Stimulated activated naive B cell treated with anti-CD40 and anti-IgM and Interleukin-4, amounts not matched to agents 10 μg/mL and 1 μg/mL and 100 μg/mL, for 72 hours (primary cell): ENCODE results near the gene TTC7B.

Source experiments
- ATAC-seq, 2 donors: fragments of 150-1000 bp; cut with Tn5 transposase; replicated peaks; 2 replicates each; pipeline ENCODE4 v1.10.0; 2021; ENCODE audit warnings: moderate library complexity in 1 of 2
- DNase-seq: peaks from one replicate; pipeline ENCODE4 v3.0.0; 2021
- H3K27ac Mint-ChIP-seq: one replicate; pipeline ENCODE4 v1.8.0; 2022; ENCODE audit warnings: mild to moderate bottlenecking, mixed read lengths
- H3K27me3 Mint-ChIP-seq, 2 donors: one replicate each; pipeline ENCODE4 v1.8.0; 2022; ENCODE audit warnings: mixed read lengths in 2 of 2
- H3K36me3 Mint-ChIP-seq, 2 donors: one replicate each; pipeline ENCODE4 v1.8.0; 2022; ENCODE audit warnings: mixed read lengths in 2 of 2, mild to moderate bottlenecking in 1 of 2
- H3K4me1 Mint-ChIP-seq, 2 donors: one replicate each; pipeline ENCODE4 v1.8.0; 2022; ENCODE audit warnings: mixed read lengths in 2 of 2, mild to moderate bottlenecking in 1 of 2
- H3K4me3 Mint-ChIP-seq, 2 donors: one replicate each; pipeline ENCODE4 v1.8.0; 2022; ENCODE audit warnings: mild to moderate bottlenecking in 2 of 2, mixed read lengths in 2 of 2, moderate library complexity in 1 of 2
- H3K9me3 Mint-ChIP-seq, 2 donors: one replicate each; pipeline ENCODE4 v1.8.0; 2022; ENCODE audit warnings: mixed read lengths in 2 of 2, mild to moderate bottlenecking in 1 of 2

The TTC7B gene

DNA sequence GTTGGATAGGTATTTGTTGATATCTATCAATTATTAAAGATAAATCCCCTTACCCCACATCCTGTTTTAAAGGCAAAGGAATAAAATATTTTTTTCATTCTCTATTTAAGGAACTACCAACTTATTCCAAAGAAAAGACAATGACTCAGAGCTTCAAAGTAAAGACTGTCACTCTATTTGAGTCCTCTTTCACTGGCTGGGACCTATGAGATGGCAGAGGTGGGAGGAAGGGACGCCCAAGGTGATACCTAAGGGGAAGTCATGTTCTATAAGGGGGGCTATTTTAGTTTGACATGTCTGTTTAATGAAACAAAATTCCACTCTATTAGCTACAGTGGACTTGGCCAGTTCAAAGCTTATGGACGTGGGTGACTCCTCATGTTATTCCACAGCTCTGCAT lies 209.8 kb downstream of the TTC7B start:
- Mint-ChIP-seq H3K4me1 (peaks cover 2 to 16% of the 10 kb centered on the region in 2 donors), H3K36me3 (no peaks in the 10 kb centered on the region), H3K27me3 (peaks cover 0 to 9% of the 10 kb centered on the region in 2 donors), H3K9me3 (no peaks in the 10 kb centered on the region), H3K27ac (no peak overlapping the region), H3K4me3 (no peak overlapping the region)
- ATAC-seq, result no peak
- no peak for DNase-seq

DNA sequence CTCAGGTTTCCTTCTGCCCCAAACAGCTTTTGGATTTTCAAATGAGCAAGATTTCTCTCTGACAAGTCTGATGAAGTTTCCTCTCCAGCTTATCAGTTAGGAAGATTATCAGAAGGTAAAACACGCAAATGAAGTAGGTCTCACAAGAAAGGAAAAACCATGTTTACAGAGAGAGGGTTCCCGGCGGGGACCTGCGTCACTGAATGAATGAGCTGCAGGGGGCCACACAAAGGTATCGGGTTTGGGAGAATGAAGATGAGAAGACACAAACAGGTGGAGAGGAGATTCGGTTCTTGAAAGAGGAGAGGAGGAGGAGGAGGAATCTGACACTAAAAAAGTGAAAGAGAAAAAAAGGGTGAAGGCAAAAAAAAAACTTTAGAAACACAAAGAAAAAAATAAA lies 210.8 kb downstream of the TTC7B start:
- Mint-ChIP-seq H3K27me3 (peaks cover 0 to 9% of the 10 kb centered on the region in 2 donors), H3K27ac (no peak overlapping the region), H3K9me3 (no peaks in the 10 kb centered on the region), H3K4me1 (peaks cover 2 to 16% of the 10 kb centered on the region in 2 donors), H3K36me3 (no peaks in the 10 kb centered on the region), H3K4me3 (no peak overlapping the region)
- ATAC-seq (no peak), DNase-seq (no peak)

DNA sequence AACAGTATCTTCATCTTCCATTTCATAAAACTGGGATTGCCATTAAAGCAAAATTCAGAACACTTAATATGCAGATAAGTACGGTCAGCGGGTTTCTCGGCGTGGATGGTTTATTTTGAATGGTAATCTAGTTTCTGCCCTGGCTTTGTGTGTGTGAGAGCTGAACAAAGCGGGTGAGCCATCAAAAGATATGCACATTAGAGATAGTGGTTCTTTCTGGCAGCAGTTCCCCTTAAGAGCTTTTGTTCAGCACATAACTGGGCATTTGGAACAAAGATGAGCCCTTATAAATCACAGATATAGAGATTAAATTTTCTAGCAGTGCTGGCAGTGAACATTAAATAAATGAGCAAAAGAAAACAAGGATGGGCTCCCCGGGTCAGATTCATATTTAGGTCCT lies 211.9 kb downstream of the TTC7B start:
- DNase-seq (no peak), ATAC-seq (no peak)
- peaks cover 0 to 16% of the 10 kb centered on the region in 2 donors for H3K4me1 Mint-ChIP-seq

GRCh38 chr14:90603841-90604240 lies 212.4 kb downstream of the TTC7B start:
- H3K4me3 Mint-ChIP-seq, result no peak overlapping the region
- H3K27me3 Mint-ChIP-seq, result peaks cover 0 to 16% of the 10 kb centered on the region in 2 donors
- no peaks in the 10 kb centered on the region for H3K9me3 Mint-ChIP-seq
- ATAC-seq (no peak), DNase-seq (no peak)
- H3K27ac Mint-ChIP-seq, result no peak overlapping the region
- no peaks in the 10 kb centered on the region for H3K36me3 Mint-ChIP-seq
- H3K4me1 Mint-ChIP-seq, result peaks cover 0 to 13% of the 10 kb centered on the region in 2 donors

More for the DNA sequence above, 211.9 kb downstream of the TTC7B start:
- Mint-ChIP-seq H3K4me3 (no peak overlapping the region), H3K9me3 (no peaks in the 10 kb centered on the region), H3K27me3 (peaks cover 0 to 16% of the 10 kb centered on the region in 2 donors), H3K36me3 (no peaks in the 10 kb centered on the region), H3K27ac (no peak overlapping the region)

- Mint-ChIP-seq H3K9me3 (no peaks in the 10 kb centered on the region), H3K27ac (no peak overlapping the region), H3K4me1 (peaks cover 0 to 8% of the 10 kb centered on the region in 2 donors), H3K27me3 (peaks cover 0 to 16% of the 10 kb centered on the region in 2 donors), H3K36me3 (no peaks in the 10 kb centered on the region), H3K4me3 (no peak overlapping the region)
- ATAC-seq (no peak), DNase-seq (no peak)
Observed at GRCh38 chr14:90603336-90603735, 212.9 kb downstream of the TTC7B start.

DNA sequence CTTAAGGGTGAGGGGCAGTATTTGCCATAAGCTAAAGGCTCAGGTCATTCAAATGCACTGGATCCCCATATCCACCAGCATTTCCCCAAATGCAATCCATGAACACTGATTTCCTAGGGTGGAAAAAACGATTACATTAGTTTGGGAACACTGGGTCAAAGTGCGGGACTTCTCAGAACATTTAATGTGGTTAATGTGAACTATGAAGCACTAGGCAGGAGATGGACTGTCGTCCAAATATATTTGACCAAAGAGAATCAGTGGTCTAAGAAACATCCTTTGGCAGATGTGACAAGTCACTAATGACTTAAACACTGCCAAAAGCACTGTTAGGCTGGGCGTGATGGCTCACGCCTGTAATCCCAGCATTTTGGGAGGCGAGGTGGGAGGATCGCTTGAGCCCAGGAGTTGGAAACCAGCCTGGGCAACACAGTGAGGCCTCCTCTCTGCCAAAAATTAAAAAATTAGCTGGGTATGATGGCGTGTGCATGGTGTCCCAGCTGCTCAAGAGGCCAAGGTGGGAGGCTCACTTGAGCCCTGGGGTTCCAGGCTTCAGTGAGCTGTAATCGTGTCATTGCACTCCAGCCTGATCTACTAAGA lies 214.0 kb downstream of the TTC7B start:
- no peak overlapping the region for H3K4me3 Mint-ChIP-seq
- no peak for ATAC-seq
- peaks cover 0 to 16% of the 10 kb centered on the region in 2 donors for H3K27me3 Mint-ChIP-seq

GRCh38 chr14:90601563-90601962 lies 214.7 kb downstream of the TTC7B start:
- no peak for DNase-seq
- H3K27me3 Mint-ChIP-seq, result peaks cover 0 to 16% of the 10 kb centered on the region in 2 donors
- no peaks in the 10 kb centered on the region for H3K36me3 Mint-ChIP-seq
- H3K27ac Mint-ChIP-seq, result no peak overlapping the region
- ATAC-seq, result no peak
- H3K4me3 Mint-ChIP-seq, result no peak overlapping the region
- no peaks in the 10 kb centered on the region for H3K9me3 Mint-ChIP-seq
- H3K4me1 Mint-ChIP-seq, result peaks cover 0 to 6% of the 10 kb centered on the region in 2 donors

More for the DNA sequence above, 214.0 kb downstream of the TTC7B start:
- H3K4me1 Mint-ChIP-seq, result peaks cover 0 to 6% of the 10 kb centered on the region in 2 donors
- H3K9me3 Mint-ChIP-seq, result no peaks in the 10 kb centered on the region
- H3K27ac Mint-ChIP-seq, result no peak overlapping the region
- no peaks in the 10 kb centered on the region for H3K36me3 Mint-ChIP-seq
- no peak for DNase-seq

DNA sequence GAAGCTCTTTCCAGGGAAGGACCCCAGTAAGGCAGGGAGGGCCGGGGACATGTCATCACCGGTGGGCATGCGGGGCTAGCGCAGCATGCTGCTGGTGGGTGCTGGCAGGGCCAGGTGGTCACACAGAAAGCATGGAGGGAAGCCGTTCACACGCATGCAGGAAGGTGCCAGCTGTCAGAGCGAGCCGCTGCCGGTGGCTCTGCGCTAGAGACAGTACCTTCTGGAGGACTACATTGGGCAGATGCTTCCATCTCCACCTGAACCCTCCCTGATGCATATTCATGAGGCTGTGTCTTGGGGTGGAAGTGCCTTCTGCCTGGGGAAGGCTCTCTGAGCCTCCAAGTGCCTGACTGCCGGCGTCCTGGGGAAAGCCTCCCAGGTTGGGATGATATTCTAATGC lies 215.6 kb downstream of the TTC7B start:
- no peak overlapping the region for H3K4me3 Mint-ChIP-seq
- ATAC-seq, result no peak
- no peaks in the 10 kb centered on the region for H3K9me3 Mint-ChIP-seq

GRCh38 chr14:90599748-90600507 lies 216.3 kb downstream of the TTC7B start:
- Mint-ChIP-seq H3K4me1 (no peaks in the 10 kb centered on the region), H3K9me3 (no peaks in the 10 kb centered on the region), H3K27ac (no peak overlapping the region), H3K27me3 (peaks cover 0 to 12% of the 10 kb centered on the region in 2 donors), H3K36me3 (no peaks in the 10 kb centered on the region), H3K4me3 (no peak overlapping the region)
- DNase-seq, result no peak
- ATAC-seq, result no peak

More for the DNA sequence above, 215.6 kb downstream of the TTC7B start:
- Mint-ChIP-seq H3K4me1 (peaks cover 0 to 4% of the 10 kb centered on the region in 2 donors), H3K36me3 (no peaks in the 10 kb centered on the region), H3K27me3 (peaks cover 0 to 15% of the 10 kb centered on the region in 2 donors), H3K27ac (no peak overlapping the region)
- DNase-seq, result no peak

DNA sequence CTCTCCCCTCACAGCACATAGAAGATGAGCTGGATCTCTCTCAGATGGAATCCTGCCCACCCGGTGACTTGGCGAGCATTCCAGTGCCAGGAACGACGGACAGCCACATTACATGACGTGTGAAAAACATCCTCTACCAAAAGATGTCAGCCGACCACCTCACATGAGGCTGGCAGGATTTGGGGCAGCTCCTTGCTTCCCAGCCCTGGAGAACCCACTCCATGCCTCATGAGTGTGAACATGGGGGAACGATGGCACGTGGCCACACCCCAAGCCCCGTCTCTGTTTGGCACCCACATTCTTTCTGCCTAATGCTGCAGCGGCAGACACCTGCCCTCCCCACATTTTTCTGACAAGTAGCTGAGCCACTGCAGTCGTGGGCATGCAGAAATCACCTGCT lies 216.9 kb downstream of the TTC7B start:
- ATAC-seq, result no peak
- Mint-ChIP-seq H3K4me3 (no peak overlapping the region), H3K9me3 (no peaks in the 10 kb centered on the region), H3K36me3 (no peaks in the 10 kb centered on the region), H3K27ac (no peak overlapping the region), H3K27me3 (peaks cover 0 to 12% of the 10 kb centered on the region in 2 donors), H3K4me1 (no peaks in the 10 kb centered on the region)
- DNase-seq, result no peak

GRCh38 chr14:90597961-90598360 lies 218.3 kb downstream of the TTC7B start:
- H3K9me3 Mint-ChIP-seq, result no peaks in the 10 kb centered on the region
- no peak overlapping the region for H3K27ac Mint-ChIP-seq
- peaks cover 0 to 11% of the 10 kb centered on the region in 2 donors for H3K27me3 Mint-ChIP-seq

GRCh38 chr14:90596733-90597132 lies 219.5 kb downstream of the TTC7B start:
- ATAC-seq (no peak), DNase-seq (no peak)
- Mint-ChIP-seq H3K4me1 (no peaks in the 10 kb centered on the region), H3K9me3 (no peaks in the 10 kb centered on the region), H3K4me3 (no peak overlapping the region), H3K27ac (no peak overlapping the region), H3K27me3 (peaks cover 0 to 7% of the 10 kb centered on the region in 2 donors), H3K36me3 (no peaks in the 10 kb centered on the region)

More at GRCh38 chr14:90597961-90598360, 218.3 kb downstream of the TTC7B start:
- no peaks in the 10 kb centered on the region for H3K4me1 Mint-ChIP-seq
- H3K36me3 Mint-ChIP-seq, result no peaks in the 10 kb centered on the region
- ATAC-seq (no peak), DNase-seq (no peak)
- H3K4me3 Mint-ChIP-seq, result no peak overlapping the region

DNA sequence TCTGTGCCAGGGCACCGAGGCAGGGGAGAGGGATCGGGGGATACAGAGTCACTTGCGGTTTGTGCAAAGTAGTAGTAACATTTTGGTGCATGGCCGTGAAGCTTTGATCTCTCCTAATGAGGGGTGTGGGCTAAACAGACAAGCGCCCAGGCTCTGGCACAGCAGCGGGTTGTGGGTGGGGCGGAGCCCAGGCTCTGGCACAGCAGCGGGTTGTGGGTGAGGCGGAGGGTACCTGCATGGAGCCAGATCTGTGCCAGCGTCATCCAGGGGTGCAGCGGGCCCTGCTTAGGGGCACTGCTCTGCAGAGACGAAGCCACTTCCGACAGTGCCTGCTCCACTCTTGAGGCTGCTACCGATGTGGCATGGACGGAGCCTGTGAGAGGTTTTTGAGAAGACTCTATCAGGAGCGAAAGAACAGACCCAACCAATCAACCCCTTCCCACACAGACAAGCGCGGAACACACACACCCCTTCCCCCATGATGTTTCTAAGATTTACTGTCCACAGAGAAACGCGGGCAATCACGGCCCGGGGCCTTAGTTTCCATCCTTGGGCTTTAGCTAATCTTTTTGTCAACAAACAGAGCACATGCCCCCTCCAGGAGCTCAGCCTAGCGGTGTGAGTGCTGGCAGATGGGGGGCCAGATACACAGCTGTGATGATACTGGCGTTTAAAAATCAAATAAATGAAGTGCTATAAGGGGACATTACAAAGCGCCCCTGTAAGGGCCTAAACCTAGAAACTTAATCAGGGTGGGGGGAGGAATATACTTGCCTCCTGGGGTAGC lies 222.8 kb downstream of the TTC7B start:
- Mint-ChIP-seq H3K36me3 (no peaks in the 10 kb centered on the region), H3K9me3 (no peaks in the 10 kb centered on the region), H3K27ac (no peak overlapping the region), H3K27me3 (no peaks in the 10 kb centered on the region), H3K4me3 (no peak overlapping the region), H3K4me1 (no peaks in the 10 kb centered on the region)
- DNase-seq (no peak), ATAC-seq (no peak)

GRCh38 chr14:90592655-90593054 lies 223.6 kb downstream of the TTC7B start:
- Mint-ChIP-seq H3K36me3 (no peaks in the 10 kb centered on the region), H3K4me3 (no peak overlapping the region), H3K27me3 (no peaks in the 10 kb centered on the region), H3K9me3 (no peaks in the 10 kb centered on the region), H3K27ac (no peak overlapping the region), H3K4me1 (no peaks in the 10 kb centered on the region)
- no peak for DNase-seq
- ATAC-seq, result no peak
